GM06990 (cell line): ENCODE measurements around the gene STK4.

Experiments used
- DNase-seq: peaks from one replicate; pipeline ENCODE4 v3.0.0-alpha.2; 2011; ENCODE audit not compliant: insufficient read length; ENCODE audit errors: extremely low read depth
- H3K27me3 ChIP-seq: replicated peaks from 2 replicates; pipeline ENCODE4 v1.6.0; 2011; ENCODE audit warnings: low read length; ENCODE audit not compliant: control insufficient read depth, insufficient read depth
- H3K36me3 ChIP-seq: 2 replicates; pipeline ENCODE4 v1.5.1; 2011; ENCODE audit warnings: low read length; ENCODE audit not compliant: control insufficient read depth, insufficient read depth
- H3K4me3 ChIP-seq: replicated peaks from 2 replicates; pipeline ENCODE4 v1.5.1; 2011; ENCODE audit warnings: low read depth, mild to moderate bottlenecking, control low read depth, low read length
- TF ChIP-seq, protein P1 (sequence below): IDR thresholded peaks from 2 replicates; pipeline ENCODE4 v1.5.1; 2011; ENCODE audit warnings: low read length, control low read depth, mild to moderate bottlenecking, inconsistent platforms; ENCODE audit not compliant: insufficient read depth, poor library complexity, severe bottlenecking

STK4 gene

DNA sequence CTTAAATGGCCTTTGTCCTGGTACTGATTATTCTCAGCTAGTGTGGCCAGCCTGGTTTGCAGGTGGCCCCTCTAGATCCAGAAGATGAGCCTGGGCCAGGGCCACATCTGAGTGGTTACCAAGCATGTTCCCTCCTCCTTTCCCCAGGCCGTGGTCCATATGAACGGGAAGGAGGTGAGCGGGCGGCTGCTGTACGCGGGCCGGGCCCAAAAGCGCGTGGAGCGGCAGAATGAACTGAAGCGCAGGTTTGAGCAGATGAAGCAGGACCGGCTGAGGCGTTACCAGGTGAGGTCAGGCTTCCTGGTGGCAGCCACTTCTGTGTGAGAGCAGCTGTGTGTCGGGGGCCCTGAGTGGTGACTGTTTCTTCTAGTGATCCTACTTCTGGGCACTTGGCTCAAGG is 44.9 kb upstream of the STK4 start:
- DNase-seq, result no peak
- Histone ChIP-seq H3K4me3 (no peak overlapping the region), H3K36me3 (peaks cover 5% of the 10 kb centered on the region), H3K27me3 (no peaks in the 10 kb centered on the region)
- TF ChIP-seq, protein P1, sequence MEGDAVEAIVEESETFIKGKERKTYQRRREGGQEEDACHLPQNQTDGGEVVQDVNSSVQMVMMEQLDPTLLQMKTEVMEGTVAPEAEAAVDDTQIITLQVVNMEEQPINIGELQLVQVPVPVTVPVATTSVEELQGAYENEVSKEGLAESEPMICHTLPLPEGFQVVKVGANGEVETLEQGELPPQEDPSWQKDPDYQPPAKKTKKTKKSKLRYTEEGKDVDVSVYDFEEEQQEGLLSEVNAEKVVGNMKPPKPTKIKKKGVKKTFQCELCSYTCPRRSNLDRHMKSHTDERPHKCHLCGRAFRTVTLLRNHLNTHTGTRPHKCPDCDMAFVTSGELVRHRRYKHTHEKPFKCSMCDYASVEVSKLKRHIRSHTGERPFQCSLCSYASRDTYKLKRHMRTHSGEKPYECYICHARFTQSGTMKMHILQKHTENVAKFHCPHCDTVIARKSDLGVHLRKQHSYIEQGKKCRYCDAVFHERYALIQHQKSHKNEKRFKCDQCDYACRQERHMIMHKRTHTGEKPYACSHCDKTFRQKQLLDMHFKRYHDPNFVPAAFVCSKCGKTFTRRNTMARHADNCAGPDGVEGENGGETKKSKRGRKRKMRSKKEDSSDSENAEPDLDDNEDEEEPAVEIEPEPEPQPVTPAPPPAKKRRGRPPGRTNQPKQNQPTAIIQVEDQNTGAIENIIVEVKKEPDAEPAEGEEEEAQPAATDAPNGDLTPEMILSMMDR, result no peak

DNA sequence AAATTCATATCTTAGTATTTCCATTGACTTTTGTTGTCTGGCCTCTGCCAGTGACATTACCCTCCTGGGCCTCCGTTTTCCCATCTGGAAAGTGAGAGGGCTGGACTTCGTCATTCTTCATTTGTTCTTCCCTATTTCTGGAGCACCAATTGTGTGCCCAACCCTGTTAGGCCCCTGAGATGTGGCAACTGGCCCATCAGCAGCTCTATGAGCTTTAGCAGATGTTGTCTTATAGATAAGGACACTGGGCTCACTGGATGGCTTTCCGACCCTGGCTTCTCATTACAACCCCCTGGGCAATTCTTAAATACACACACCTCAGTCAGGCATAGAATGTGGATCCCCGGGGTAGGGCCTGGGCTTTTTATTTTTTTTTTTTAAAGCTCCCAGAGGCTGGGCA is 41.8 kb upstream of the STK4 start:
- H3K36me3 ChIP-seq, result peaks cover 1% of the 10 kb centered on the region

DNA sequence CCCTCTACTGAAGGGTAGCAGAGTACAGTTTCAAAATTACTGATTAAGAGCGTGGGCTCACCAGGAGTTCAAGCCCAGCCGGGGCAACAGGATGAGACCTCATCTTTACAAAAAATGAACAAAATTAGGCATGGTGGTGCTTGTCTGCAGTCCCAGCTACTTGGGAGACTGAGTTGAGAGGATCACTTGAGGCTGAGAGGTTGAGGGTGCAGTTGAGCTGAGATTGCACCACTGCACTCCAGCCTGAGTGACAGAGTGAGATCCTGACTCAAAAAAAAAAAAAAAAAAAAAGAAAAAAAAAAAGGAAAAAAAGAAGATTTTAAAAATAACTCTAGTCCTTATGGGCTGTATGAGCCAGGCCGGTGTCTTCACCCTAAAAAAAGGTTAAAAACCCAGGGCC is 37.7 kb upstream of the STK4 start:
- DNase-seq, result no peak
- no peak overlapping the region for H3K4me3 ChIP-seq
- H3K36me3 ChIP-seq, result peaks cover 13% of the 10 kb centered on the region
- no peaks in the 10 kb centered on the region for H3K27me3 ChIP-seq
- TF ChIP-seq, protein P1, result no peak

More for the DNA sequence above, 41.8 kb upstream of the STK4 start:
- TF ChIP-seq, protein P1, result no peak
- no peak for DNase-seq
- Histone ChIP-seq H3K4me3 (no peak overlapping the region), H3K27me3 (no peaks in the 10 kb centered on the region)

DNA sequence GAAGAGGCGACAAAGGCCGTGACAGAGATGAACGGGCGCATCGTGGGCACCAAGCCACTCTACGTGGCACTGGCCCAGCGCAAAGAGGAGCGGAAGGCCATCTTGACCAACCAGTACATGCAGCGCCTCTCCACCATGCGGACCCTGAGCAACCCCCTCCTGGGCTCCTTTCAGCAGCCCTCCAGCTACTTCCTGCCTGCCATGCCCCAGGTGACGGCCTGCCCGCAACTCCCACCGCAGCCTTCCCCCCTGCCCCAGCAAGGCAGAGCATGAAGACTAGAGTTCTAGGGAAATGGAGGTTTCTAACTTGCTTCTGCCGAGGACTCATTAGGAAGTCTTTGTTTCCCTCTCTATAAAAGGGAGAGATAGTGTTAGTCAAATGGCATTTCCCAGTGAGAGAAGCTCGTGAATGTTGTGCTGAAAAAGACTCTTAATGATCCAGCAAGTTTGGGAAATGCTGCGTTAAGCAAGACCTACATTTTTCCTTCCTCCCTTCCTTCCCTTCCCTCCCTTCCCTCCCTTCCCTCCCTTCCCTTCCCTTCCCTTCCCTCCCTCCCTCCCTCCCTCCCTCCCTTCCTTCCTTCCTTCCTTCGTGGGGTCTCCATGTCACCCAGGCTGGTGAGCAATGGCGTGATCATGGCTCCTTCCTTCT is 35.7 kb upstream of the STK4 start:
- Histone ChIP-seq H3K27me3 (no peaks in the 10 kb centered on the region), H3K36me3 (peaks cover 12% of the 10 kb centered on the region), H3K4me3 (no peak overlapping the region)
- TF ChIP-seq, protein P1, result no peak
- no peak for DNase-seq

DNA sequence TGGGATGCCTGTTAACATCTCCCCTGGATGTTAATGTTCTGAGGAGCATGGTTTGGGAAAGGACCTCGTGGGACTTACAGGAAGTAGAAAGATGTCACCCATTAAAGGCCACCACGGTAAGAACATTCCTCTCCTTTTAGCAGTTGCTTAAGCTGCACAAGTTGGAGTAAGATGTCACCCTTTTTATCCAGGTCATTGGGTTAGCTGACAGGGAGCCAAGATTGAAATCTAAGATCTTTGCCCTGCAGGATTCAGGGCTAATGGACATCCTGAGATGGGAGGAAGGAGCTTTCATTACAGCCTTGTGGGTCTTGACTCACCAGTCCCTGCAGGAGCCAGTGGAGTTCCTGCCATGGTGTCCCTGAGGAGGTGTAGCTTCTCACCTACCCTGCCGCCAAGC is 34.4 kb upstream of the STK4 start:
- H3K4me3 ChIP-seq, result no peak overlapping the region
- TF ChIP-seq, protein P1, result no peak

DNA sequence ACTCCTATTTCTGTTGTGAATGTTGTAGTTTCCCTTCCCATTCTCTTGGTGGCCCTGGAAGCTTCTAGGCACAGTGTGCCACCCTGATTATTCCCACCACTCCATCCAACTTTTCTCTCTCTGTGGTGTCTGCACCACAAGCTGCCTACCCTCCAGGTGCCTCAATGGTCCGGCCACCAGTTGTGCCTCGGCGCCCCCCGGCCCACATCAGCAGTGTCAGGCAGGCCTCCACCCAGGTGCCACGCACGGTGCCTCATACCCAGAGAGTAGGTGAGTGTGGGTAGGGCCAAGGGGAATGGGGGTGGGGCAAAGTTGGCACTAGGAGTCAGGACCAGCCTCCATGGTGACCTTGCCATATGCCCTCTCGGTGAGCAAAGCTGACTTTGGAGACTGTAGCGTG is 33.4 kb upstream of the STK4 start:
- H3K27me3 ChIP-seq, result no peaks in the 10 kb centered on the region
- no peak for DNase-seq
- no peak overlapping the region for H3K4me3 ChIP-seq
- TF ChIP-seq, protein P1, result no peak
- peaks cover 16% of the 10 kb centered on the region for H3K36me3 ChIP-seq

More for the DNA sequence above, 34.4 kb upstream of the STK4 start:
- Histone ChIP-seq H3K36me3 (peaks cover 16% of the 10 kb centered on the region), H3K27me3 (no peaks in the 10 kb centered on the region)
- no peak for DNase-seq
